Cardiac muscle cell (in vitro differentiated cells and primary cell): ENCODE data around the gene SCYL3. TPM values are rescaled to one million over a fixed set of nuclear protein-coding genes. Genes with fewer than 3 reads are reported as not detected.

Experiments
- DNase-seq, 2 donors: peaks; one replicate each; pipeline versions ENCODE4 v3.0.0 to v3.0.0-alpha.2; 2010 to 2017; ENCODE audit warnings: low read depth in 1 of 2, low spot score in 1 of 2
- H3K27ac ChIP-seq: fragments of 200-600 bp; sonication (generic); 2 replicates; pipeline ENCODE4 v1.5.1; 2016
- H3K27me3 ChIP-seq: fragments of 200-600 bp; sonication (generic); 2 replicates; pipeline ENCODE4 v1.6.0; 2016; ENCODE audit warnings: control low read depth
- H3K36me3 ChIP-seq: fragments of 200-600 bp; sonication (generic); 2 replicates; pipeline ENCODE4 v1.5.1; 2016; ENCODE audit warnings: control low read depth
- H3K4me1 ChIP-seq: fragments of 200-600 bp; sonication (generic); 2 replicates; pipeline ENCODE4 v1.8.1; 2017; ENCODE audit warnings: low read depth, mild to moderate bottlenecking, mixed run types
- H3K4me3 ChIP-seq: fragments of 200-600 bp; sonication (generic); 2 replicates; pipeline ENCODE4 v1.5.1; 2016; ENCODE audit warnings: mild to moderate bottlenecking
- H3K9me3 ChIP-seq: fragments of 200-600 bp; sonication (generic); 2 replicates; pipeline ENCODE4 v1.5.1; 2017; ENCODE audit warnings: low read depth, mild to moderate bottlenecking, control low read depth
- polyA plus RNA-seq: library from polyadenylated mRNA; unstranded; fragments of >200 nt; fragmentation: Nextera tagmentation; extraction: Ambion mirVana; gene quantifications from 2 replicates; pipeline ENCODE4 v1.2.1, GENCODE V29; 2016
- total RNA-seq: library from RNA; depleted of rRNA; stranded (reverse); fragments of >200 nt; gene quantifications from 2 replicates; pipeline ENCODE4 v1.2.3, GENCODE V29; 2016
- TF ChIP-seq, protein P1 (sequence below): IDR thresholded peaks from 2 replicates; pipeline ENCODE4 v1.5.1; 2012; ENCODE audit warnings: low read depth, mild to moderate bottlenecking, low read length

The SCYL3 gene
- total and polyA plus RNA-seq, 2 experiments from 2014 or later = 4.6 to 9.4 TPM

DNA sequence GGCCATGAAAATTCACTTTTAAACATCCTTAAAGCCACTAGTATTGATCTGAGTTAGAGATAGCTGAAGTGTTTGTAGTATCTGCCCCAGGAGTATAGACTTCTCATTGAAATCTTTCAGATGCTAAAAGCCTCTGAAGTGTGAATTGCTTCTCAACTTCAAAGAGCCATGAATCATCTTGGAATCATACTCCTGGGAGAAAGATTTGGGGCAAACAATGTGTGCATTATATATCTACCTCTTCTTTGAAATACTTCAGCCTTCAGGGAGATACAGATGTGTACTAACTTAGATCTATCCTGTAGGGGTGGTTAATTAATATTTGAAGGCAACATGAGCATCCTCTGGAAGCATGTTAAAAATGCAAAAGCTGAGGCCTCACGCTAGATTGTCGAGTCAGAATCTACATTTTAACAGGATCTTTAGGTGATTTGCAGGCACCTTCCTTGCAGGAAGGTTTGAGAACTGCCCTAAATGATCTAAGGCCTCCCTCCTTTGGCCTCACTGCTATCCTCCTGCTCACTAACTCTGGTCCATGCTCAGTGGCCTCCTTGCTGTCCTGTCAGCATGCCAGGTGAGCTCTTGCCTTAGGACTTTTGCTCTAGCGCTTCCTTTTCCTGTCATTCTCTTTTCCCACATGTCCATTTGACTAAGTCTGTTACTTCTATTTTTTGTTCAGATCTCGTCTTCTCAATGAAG lies 6.0 kb upstream of the SCYL3 start:
- Histone ChIP-seq H3K4me1 (no peaks in the 10 kb centered on the region), H3K36me3 (no peaks in the 10 kb centered on the region), H3K4me3 (no peak overlapping the region), H3K27ac (no peak overlapping the region), H3K27me3 (no peaks in the 10 kb centered on the region), H3K9me3 (no peaks in the 10 kb centered on the region)
- DNase-seq = no peak
- TF ChIP-seq, protein P1, sequence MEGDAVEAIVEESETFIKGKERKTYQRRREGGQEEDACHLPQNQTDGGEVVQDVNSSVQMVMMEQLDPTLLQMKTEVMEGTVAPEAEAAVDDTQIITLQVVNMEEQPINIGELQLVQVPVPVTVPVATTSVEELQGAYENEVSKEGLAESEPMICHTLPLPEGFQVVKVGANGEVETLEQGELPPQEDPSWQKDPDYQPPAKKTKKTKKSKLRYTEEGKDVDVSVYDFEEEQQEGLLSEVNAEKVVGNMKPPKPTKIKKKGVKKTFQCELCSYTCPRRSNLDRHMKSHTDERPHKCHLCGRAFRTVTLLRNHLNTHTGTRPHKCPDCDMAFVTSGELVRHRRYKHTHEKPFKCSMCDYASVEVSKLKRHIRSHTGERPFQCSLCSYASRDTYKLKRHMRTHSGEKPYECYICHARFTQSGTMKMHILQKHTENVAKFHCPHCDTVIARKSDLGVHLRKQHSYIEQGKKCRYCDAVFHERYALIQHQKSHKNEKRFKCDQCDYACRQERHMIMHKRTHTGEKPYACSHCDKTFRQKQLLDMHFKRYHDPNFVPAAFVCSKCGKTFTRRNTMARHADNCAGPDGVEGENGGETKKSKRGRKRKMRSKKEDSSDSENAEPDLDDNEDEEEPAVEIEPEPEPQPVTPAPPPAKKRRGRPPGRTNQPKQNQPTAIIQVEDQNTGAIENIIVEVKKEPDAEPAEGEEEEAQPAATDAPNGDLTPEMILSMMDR = no peak

DNA sequence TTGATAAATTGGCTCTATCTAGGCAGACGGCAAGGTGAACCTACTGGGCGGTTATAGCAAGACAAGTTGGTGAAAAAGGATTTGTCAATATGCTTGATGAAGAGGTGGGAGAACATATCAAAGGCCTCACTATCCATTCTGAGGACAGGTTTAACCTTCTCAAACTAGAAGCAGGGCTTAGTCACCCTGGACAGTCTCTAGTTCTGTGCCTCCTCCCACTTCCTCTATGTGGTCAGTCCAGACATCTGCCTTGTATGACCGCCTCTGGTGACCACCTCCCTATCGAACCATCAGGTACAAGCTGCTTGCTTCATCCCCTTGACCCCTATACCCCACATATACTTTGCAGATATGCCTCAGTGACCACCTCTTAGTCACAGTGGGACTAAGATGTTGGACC lies 2.3 kb upstream of the SCYL3 start:
- no peaks in the 10 kb centered on the region for H3K36me3 ChIP-seq
- no peak overlapping the region for H3K4me3 ChIP-seq
- TF ChIP-seq, protein P1 = no peak
- H3K4me1 ChIP-seq = peaks cover 11% of the 10 kb centered on the region
- H3K9me3 ChIP-seq = no peaks in the 10 kb centered on the region
- DNase-seq = no peak
- H3K27ac ChIP-seq = no peak overlapping the region
- H3K27me3 ChIP-seq = no peaks in the 10 kb centered on the region

DNA sequence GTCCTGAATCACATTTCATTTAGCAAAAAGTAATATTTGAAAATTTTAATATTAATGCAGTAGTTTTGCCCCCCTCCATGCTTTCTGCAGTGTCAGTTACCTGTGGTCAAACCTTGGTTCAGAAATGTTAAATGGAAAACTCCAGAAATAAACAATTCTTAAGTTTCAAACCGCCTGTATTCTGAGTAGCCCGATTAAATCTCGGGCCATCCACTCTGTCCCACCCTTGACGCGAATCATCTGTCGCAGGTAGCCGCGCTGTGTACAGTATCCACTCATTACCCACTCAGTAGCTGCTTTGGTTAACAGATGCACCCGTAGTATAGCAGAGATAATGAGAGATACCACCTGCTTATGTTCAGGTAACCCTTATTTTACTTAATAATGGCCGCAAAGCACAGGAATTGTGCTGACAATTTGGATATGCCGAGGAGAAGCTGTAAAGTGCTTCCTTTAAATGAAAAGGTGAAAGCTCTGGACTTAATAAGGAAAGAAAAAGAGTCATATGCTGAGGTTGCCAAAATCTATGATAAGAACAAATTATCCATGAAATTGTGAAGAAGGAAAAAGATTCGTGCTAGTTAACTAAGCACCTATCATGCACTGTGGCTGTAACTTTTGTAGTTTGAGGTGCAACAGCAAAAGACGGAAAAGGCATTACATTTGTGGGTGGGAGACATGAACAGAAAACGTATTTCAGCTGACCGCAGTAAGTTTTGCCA lies 889 bp upstream of the SCYL3 start:
- no peak for DNase-seq
- H3K4me1 ChIP-seq = peaks cover 11% of the 10 kb centered on the region
- no peaks in the 10 kb centered on the region for H3K9me3 ChIP-seq
- peak overlapping the region; percentile 85 for H3K4me3 ChIP-seq
- H3K27ac ChIP-seq = peak overlapping the region; percentile 96
- no peaks in the 10 kb centered on the region for H3K27me3 ChIP-seq
- TF ChIP-seq, protein P1 = no peak
- no peaks in the 10 kb centered on the region for H3K36me3 ChIP-seq

- no peaks in the 10 kb centered on the region for H3K9me3 ChIP-seq
- peak overlapping the region; percentile 85 for H3K4me3 ChIP-seq
- H3K27me3 ChIP-seq = no peaks in the 10 kb centered on the region
- H3K27ac ChIP-seq = peak overlapping the region; percentile 96
- TF ChIP-seq, protein P1 = no peak
- H3K4me1 ChIP-seq = peaks cover 11% of the 10 kb centered on the region
- peak; percentile 29 to 55 for DNase-seq
- H3K36me3 ChIP-seq = peaks cover 6% of the 10 kb centered on the region
Measured at GRCh38 chr1:169892927-169893644, 610 bp downstream of the SCYL3 start.

DNA sequence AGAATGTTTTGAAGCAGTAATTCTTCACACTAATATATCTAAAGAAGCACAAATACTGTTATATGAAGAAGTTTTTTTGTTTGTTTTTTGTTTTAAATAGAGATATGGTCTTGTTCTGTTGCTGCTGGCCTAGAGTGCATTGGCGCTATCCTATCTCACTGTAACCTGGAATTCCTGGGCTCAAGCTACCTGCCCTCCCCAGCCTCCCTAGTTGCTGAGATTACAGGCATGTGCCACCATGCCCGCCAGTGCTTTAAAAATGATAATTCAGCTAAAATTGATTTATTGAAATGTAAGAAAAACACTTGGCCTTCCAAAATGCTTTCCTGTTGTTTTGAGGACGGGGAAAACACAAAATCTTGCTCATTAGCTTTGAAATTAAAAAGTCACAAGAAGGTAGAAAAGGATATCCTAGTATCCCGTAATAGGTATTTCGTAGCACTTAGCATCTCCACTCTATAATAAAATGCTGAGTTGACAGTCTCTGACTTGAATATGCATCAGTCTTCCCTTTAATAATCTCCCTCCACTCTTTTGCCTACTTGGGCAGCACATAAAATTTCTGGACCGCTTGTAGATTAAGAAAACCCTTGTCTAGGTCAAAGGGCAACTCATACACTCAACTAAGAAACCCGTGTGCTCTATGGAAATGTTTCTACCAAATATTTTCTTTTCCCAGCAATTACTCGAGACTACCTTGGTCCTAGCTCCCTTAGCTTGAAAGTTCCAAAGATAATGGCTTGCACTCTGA lies 1.3 kb downstream of the SCYL3 start:
- H3K36me3 ChIP-seq = peaks cover 14% of the 10 kb centered on the region
- TF ChIP-seq, protein P1 = no peak
- H3K9me3 ChIP-seq = no peaks in the 10 kb centered on the region
- H3K4me3 ChIP-seq = peak overlapping the region; percentile 85
- DNase-seq = no peak
- peaks cover 11% of the 10 kb centered on the region for H3K4me1 ChIP-seq
- no peaks in the 10 kb centered on the region for H3K27me3 ChIP-seq
- H3K27ac ChIP-seq = peak overlapping the region; percentile 96
